ENCODE results near the gene PDCD2. TPM values are rescaled to one million over a fixed set of nuclear protein-coding genes. Genes with fewer than 3 reads are reported as not detected.
A peak's percentile ranks its signal among the peaks of the same experiment; 100 is the strongest.

The PDCD2 gene
- total and polyA plus RNA-seq, 9 of the 15 experiments (the other 6 are each of a cell fraction or from before 2014, with no cell fraction given): 67.3 to 430 (median 318) TPM

GRCh38 chr6:170554013-170554795 lies 30.2 kb downstream of the PDCD2 start, which contains the start of gene TBP (continued):
- TF ChIP-seq RBFOX2 (IDR thresholded peaks at IDR 0.05; ENCODE audit: low read depth, low read length) (peak; percentile 94), NRF1 (conservative IDR thresholded peaks at IDR 0.05 in 1 of 2, IDR thresholded peaks at IDR 0.05 in 1 of 2) (peak; percentile 52 to 62), ZFP1 (CRISPR knock-in tag; IDR thresholded peaks at IDR 0.05) (no peak), ZFP36 (IDR thresholded peaks at IDR 0.05; ENCODE audit: low read depth, low read length, partially characterized antibody) (no peak), MAFK (IDR thresholded peaks at IDR 0.05; ENCODE audit: low read length) (no peak), THAP12 (CRISPR knock-in tag; IDR thresholded peaks at IDR 0.05) (peak; percentile 58; the same call in 1 of the 2 replicates), PTRF (tag; IDR thresholded peaks at IDR 0.05) (no peak), REST (IDR thresholded peaks at IDR 0.05; ENCODE audit: borderline replicate concordance) (no peak), REST (CRISPR knock-in tag; IDR thresholded peaks at IDR 0.05; ENCODE audit: low read depth) (0 out of 2 replicates have a peak, but pooled peaks have one; percentile 65), SRSF7 (optimal IDR thresholded peaks at IDR 0.05; ENCODE audit: low read depth, low read length) (no peak), FOXA1 (IDR thresholded peaks at IDR 0.05; ENCODE audit: borderline replicate concordance) (no peak), CHD4 (IDR thresholded peaks at IDR 0.05; ENCODE audit: insufficient read depth, insufficient replicate concordance, low read depth, low read length, poor library complexity, severe bottlenecking) (no peak), CREM (IDR thresholded peaks at IDR 0.05; ENCODE audit: low read depth) (peak; percentile 100)

Measured in K562 (cell line).